Germinal center (tissue), 1 donor: Measurements from ENCODE around the gene NKAIN2.
"Not testable (repeated sequence)": the region's sequence is repeated elsewhere in the genome, so short reads cannot be mapped to it uniquely, and the experiment has no call there.

Experiments
- DNase-seq: peaks from one replicate; pipeline ENCODE4 v3.0.0; 2012; ENCODE audit warnings: mixed read lengths, low spot score

NKAIN2 gene

GRCh38 chr6:124517339-124517738, 713.7 kb downstream of the NKAIN2 start:
- no peak for DNase-seq

- DNase-seq = no peak
Measured at GRCh38 chr6:124520514-124520913, 716.8 kb downstream of the NKAIN2 start.

- no peak for DNase-seq
Measured at GRCh38 chr6:124522335-124522734, 718.7 kb downstream of the NKAIN2 start.

- no peak for DNase-seq
Measured at GRCh38 chr6:124524491-124525200, 721.0 kb downstream of the NKAIN2 start.

- DNase-seq = no peak
Measured at GRCh38 chr6:124530926-124531325, 727.3 kb downstream of the NKAIN2 start.

GRCh38 chr6:124535299-124535698, 731.6 kb downstream of the NKAIN2 start:
- no peak for DNase-seq

GRCh38 chr6:124535746-124536145, 732.1 kb downstream of the NKAIN2 start:
- no peak for DNase-seq

- no peak for DNase-seq
Measured at GRCh38 chr6:124536157-124536841, 732.6 kb downstream of the NKAIN2 start.

GRCh38 chr6:124536842-124537191, 733.2 kb downstream of the NKAIN2 start:
- no peak for DNase-seq

- no peak for DNase-seq
Measured at GRCh38 chr6:124539096-124539495, 735.4 kb downstream of the NKAIN2 start.

GRCh38 chr6:124541573-124541972, 737.9 kb downstream of the NKAIN2 start:
- DNase-seq = no peak

GRCh38 chr6:124546601-124547000, 742.9 kb downstream of the NKAIN2 start:
- DNase-seq = no peak

GRCh38 chr6:124551711-124552233, 748.1 kb downstream of the NKAIN2 start:
- no peak for DNase-seq

GRCh38 chr6:124557873-124558272, 754.2 kb downstream of the NKAIN2 start:
- no peak for DNase-seq

- not testable (repeated sequence) for DNase-seq
Measured at GRCh38 chr6:124560078-124560477, 756.4 kb downstream of the NKAIN2 start.

- no peak for DNase-seq
Measured at GRCh38 chr6:124560873-124561567, 757.4 kb downstream of the NKAIN2 start.

- DNase-seq = no peak
Measured at GRCh38 chr6:124561635-124562130, 758.0 kb downstream of the NKAIN2 start.

GRCh38 chr6:124564125-124564524, 760.5 kb downstream of the NKAIN2 start:
- DNase-seq = not testable (repeated sequence)

GRCh38 chr6:124567401-124567800, 763.7 kb downstream of the NKAIN2 start:
- no peak for DNase-seq

GRCh38 chr6:124573953-124574352, 770.3 kb downstream of the NKAIN2 start:
- DNase-seq = no peak

GRCh38 chr6:124577734-124578281, 774.1 kb downstream of the NKAIN2 start:
- DNase-seq = no peak

GRCh38 chr6:124590001-124590400, 786.3 kb downstream of the NKAIN2 start:
- no peak for DNase-seq
